ENCODE data around the gene SLC14A1.

The SLC14A1 gene

DNA sequence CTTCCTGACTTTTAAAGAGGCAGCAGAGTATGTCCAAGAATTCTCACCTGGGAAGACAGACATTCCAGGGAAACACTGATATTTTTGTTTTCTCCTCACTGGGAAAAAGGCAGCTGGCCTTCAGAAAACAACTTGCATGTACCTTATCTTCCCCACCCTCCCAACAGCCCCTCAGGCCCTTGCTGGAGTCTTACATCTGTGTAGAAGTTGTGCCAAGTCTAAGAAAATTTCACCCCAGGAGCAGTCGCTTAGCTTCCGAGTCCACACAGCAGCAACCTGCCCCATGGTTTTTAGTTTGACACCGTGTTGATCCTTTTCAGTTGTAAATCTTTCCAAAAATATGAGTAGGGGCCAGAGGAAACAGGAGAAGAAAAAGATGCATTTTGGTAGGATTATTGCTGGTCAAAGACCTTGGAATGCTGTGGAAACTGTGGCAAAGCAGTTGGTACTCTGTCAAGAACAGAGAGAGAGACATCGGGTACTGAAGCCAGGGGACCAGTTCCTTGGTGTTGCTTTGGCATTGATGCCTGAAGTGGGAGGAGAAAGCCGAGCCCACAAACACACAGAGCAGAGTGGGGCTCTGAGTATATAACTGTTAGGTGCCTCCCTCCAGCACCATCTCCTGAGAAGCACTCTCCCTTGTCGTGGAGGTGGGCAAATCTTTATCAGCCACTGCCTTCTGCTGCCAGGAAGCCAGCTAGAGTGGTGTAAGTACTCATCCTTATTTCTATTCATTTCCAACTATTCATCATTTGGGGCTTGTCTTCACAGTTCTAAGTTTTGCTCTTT, at the start of gene SLC14A1:
Gene SLC14A1, plus strand, starts transcription at position 615 of the 789 bp plus-strand sequence. CDS start 6,140 bp downstream, outside the sequence.
- DNase-seq (ENCODE audit: low read depth in 2 of 3, low spot score in 1 of 3): no peak

DNA sequence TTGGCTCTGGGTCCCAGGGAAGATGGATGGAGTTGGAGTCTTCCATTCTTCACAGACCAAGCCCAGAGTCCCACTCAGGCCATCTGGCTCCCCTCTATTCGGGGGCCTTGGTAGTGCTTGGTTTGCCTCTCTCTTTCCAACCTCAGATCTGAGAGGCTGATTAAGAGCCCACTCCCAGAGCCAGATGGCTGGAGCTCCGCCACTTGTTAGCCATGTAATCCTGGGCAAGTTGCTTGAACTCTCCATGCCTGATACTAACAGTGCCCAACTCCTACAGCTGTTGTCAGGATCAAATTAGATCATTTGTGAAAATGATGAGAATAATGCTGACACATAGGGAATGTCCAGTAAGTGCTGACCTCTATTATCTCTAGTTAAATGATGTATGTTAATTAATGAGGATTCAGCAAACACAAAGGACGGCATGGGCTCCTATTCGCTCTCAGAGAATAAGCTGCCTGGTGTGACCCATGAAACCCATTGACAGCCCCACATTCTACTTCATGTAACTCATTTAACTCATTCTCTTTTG, 46.6 kb upstream of the SLC14A1 start:
- no peak for DNase-seq (ENCODE audit: low read depth in 2 of 3, low spot score in 1 of 3)

DNA sequence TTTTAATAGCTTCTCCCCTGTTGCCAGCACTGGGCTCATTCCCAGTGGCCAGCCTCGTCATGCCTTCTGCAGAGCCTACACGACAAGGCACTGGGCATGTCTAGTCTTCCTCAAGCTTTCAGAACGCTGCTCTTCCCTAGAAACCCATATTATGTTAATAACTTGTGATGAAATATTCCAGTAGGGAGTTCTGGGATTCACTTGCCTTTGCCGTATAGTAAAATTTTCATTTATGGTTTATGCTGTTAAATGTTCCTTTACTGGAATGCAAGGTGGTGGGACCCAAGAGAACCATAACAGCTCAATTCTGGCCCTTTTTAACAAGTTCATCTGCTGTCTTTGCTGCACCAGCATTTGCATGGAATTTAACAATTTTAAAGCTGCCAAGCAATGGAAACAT, 45.5 kb upstream of the SLC14A1 start:
- DNase-seq (ENCODE audit: low read depth in 2 of 3, low spot score in 1 of 3): no peak

DNA sequence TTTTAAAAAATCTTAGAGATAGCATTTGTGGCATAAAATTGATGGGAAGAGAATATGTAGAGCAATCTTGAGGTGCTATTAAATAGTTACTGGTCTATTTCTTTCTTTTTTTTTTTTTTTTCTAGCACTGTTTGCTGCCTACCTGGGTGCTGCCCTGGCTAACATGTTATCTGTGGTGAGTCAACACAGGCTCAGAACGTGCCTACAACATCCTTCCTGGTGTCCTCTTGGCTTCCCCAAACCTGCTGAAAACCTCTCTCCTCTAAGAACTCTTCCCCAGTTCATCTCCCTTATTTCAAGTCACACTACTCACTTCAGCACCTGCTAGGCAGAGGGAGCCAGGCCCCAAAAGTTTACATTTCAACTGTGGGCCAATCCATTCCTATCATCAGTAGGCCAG, 45.1 kb upstream of the SLC14A1 start:
- DNase-seq (ENCODE audit: low read depth in 2 of 3, low spot score in 1 of 3): no peak

DNA sequence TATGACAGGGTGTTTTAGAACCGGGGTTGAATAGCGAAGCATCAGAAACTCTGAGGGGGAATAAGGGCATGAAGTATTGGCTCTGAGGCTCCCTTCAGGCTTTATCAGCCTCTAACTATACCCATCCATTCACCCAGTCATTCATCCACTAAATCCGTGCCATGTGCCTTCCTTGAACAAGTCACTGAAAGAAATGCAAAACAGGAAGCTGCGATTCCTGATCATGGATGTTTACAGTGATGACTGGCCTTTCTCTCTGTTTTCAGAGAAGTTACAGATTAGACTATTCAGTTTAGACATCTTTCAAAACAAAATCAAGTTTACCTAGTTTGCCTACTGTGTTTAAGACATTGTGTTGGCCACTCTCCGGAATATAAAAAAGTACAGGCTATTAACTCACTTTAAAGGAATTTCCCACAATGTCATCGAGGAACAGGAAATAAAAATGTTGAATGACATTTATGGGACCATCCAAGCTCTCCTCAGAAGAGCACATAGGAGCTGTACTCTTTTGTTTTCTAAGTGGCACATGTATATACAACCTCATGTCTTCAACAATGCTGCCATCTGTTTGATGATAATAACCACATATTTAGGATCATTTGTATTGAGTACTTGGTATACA, 43.8 kb upstream of the SLC14A1 start:
- no peak for DNase-seq (ENCODE audit: low read depth in 2 of 3, low spot score in 1 of 3)

DNA sequence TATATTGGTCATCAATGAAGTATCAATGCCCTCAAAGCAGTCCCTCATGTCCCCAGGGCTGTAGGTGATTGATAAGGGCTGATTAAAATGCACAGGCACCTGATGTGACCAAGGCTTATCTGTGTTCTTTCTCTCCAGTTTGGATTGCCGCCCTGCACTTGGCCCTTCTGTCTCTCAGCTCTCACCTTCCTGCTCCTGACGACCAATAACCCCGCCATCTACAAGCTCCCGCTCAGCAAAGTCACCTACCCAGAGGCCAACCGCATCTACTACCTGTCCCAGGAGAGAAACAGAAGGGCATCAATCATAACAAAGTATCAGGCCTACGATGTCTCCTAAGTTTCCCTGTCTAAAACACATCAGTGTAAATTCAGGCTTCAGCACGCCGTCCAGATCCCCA, 41.8 kb upstream of the SLC14A1 start:
- no peak for DNase-seq (ENCODE audit: low read depth in 2 of 3, low spot score in 1 of 3)

DNA sequence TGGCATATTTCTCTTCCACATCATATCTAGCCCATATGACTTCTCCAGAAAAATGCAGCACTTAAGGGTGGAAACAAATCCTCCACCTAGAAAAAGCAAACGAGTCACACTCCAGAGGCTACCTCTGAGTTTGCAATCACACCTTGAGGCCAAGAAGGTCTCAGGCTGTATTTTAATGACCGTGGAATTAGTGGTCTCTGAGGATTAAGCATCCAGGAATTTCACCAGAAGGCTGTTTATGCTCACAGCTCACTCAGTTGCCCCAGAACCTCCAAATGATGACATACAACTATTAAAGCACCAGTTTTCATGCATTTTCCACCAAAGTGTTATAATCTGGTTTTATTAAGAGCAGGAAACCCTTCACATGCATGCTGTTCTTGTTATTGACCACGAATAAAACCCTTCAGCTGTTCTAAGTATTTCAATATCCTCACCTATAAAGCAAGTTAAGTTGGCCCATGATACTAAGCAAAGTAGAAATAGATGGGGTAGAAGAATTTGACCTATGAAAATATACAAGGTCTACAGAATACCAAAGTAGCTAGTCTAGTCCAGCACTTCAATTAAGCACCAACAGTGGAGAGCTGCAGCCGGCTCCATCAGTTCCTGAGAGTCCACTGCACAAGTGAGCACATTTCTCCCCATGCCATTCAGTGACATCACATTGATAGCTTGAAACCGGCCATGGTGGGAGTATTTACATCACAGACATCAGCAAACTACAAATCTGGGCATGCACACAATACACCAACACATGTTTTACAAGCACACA, 39.5 kb upstream of the SLC14A1 start:
- DNase-seq (ENCODE audit: low read depth in 2 of 3, low spot score in 1 of 3): no peak

DNA sequence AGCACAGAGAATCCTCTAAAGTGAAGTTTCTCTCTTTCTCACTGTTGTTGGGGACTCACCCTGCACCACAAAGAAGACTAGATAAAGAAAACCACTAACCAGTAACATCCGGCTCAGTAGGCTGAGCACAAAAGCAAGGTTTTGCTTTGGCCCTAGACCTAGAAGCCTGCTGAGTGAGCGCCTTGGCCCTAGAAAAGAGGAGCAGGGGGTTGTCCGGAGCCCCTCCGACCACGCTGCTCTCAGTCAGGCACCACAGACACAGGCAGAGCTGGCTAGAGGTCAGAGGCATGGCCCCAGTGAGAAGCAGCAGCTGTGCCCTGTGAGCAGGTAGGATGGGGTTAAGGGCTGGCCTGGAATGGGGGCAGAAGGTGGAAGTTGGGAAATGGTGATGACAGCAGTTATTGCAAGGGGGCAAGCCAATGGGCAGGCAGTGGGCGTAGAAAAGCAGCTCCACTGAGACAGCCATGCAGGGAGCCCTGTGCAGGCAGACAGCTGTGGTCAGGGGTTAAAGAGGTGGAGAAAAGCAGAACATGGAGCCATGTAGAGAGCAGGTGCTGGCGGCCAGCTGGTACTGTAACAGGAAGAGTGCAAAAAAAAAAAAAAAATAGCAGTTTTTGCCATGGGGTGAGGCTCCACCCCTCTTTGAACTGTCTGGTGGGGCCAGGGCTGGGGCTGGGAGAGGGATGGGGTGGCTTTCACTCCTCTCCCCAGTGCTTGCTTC, 36.9 kb upstream of the SLC14A1 start:
- peak in 1 of 3 donors; percentile 31 for DNase-seq (ENCODE audit: low read depth in 2 of 3, low spot score in 1 of 3)

DNA sequence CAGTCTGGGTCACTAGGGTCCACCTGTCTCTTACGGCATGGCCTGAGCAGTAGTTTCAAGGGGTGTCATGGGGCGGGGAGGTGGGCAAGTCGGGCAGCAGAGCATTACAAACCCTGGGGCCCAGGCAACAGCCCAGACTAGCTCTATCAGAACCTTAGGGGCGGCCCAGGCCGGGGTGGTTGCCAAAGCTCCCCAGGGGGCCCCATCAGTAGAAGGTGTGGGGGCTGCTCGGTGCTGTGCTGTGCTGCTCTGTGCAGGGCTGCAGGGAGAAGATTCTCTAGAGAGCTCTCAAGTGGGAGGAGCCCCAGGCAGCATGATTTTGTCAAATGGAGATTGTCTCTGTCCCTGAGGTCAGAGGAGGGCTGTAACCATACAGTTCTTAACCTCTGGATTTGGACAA, 36.4 kb upstream of the SLC14A1 start:
- no peak for DNase-seq (ENCODE audit: low read depth in 2 of 3, low spot score in 1 of 3)

DNA sequence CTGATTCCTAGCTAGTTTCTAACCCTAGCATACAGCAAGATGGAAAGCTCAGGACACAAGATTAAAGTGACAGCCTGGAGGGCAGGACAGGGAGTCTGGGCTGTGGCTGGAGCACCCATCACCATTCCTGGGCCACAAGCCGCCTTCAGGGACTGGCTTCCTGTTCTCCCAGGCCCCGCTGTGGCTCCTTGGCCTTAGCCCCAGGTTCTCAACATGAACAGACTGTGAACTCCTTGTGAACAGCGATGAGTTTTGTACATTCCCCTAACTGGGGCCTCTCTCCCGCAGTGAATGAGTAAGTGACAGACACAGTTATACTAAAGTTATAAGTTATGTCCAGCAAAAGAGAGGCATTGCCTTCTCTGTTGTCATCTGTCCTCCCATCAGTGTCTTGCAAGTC, 35.9 kb upstream of the SLC14A1 start:
- DNase-seq (ENCODE audit: low read depth in 2 of 3, low spot score in 1 of 3): no peak

DNA sequence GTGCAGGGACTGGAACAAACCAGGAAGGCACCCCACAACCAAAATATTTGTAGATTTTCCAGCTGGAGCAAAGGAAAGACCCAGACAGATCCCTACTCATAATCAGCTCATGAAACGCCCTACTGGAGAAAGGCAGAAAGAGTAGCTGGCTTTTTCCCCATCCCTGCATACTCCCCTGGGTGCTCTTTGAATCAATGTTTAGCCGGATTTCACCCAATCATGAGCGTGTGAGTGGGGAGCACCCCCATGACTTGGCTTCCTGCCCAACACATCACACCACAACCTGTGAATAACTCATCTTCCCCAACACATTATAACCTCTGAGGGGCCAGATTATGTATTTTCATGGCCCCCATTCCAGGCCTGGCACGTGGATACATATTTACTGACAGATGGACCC, 35.1 kb upstream of the SLC14A1 start:
- peak in 1 of 3 donors; percentile 56 for DNase-seq (ENCODE audit: low read depth in 2 of 3, low spot score in 1 of 3)

DNA sequence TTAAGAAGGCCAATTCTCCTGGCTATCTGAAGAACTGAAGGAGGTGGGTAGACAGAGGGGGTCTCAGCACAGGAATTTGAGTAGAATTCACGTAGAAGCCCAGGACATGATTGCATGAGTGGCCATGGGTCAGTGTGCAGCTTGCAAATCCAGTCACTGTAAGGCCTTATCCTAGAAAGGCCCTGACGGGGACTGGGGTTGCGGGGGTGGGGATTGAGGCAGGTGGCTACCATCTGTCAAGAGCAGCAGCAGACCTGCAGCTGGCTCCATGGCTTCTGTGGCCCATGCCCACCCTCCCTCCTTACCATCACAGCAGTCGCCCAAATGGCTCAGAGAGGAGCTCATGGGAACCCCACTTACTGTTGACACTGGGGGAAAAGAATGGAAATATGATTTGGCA, 34.6 kb upstream of the SLC14A1 start:
- DNase-seq (ENCODE audit: low read depth in 2 of 3, low spot score in 1 of 3): no peak

DNA sequence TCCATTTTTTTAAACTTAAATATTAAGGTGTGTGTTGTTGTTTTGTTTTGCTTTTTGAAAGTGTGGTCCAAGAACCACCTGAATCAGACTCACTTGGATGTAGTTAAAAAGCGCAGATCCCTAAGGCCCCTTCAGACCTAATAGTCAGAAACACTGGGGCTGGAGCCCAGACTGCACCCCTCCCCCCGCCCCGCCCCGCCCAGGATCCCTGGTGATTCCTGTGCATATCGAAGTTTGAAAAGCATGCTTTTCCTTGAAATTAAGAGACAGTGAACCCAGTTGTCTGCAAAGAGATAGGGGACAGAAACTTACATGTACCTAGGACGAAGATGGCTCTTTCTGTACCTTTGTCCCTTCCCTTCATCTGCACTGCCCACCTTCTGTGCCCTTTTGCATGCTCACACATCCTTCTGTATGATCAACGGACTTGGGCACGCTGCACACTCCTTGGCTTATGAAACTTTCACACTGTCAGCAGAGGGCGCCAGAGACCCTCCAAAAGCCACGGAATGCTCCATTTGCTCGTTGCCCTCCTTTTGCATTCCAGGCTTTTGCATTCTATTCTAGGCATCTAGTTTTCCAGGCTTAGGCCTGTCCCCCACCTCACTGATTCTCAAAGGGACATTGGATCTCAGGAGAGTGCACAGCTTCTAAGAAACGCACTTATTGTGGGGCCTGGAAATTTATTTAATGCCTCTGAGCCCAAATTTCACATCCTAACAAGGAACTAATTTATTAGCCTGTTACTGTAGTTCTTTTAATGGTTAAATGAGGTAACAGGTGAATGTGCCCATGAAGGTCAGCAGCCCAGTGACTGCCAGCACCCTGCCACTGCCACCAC, 32.8 kb upstream of the SLC14A1 start:
- peak; percentile 42 to 74 (median 67) for DNase-seq (ENCODE audit: low read depth in 2 of 3, low spot score in 1 of 3)

DNA sequence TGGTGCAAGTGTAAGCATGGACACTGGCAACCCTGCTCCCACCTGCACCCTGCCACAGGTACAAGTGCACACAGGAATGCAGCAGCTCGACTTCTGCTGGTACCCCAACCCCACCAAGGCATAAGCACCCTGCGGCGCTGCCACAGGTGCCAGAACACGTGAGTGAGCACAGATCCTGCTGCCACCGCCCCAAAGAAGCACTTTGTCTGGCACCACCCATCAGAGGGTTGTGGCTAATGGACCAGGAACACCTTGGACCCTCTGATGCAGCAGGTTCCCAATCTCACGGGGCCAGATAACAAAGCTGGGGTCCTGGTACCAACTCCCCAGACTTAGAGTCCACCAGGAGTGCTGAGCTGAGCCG, 32.2 kb upstream of the SLC14A1 start:
- no peak for DNase-seq (ENCODE audit: low read depth in 2 of 3, low spot score in 1 of 3)

DNA sequence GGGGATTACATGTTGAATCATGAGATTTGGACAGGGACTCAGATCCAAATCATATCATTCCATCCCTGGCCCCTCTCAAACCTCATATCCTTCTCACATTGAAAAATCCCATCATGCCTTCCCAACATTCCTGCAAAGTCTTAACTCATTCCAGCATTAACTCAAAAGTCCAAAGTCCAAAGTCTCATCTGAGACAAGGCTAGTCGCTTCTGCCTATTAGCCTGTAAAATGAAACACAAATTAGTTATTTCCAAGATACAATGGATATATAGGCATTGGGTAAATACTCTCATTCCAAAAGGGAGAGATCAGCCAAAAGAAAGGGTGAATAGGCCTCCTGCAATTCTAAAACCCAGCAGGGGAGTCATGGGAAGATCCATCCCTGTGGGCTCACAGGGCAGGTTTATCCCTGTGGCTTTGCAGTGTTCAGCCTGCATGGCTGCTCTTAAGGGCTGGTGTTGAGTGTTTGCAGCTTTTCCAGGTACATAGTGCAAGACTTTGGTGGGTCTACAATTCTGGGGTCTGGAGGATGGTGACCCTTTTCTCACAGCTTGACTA, 21.2 kb upstream of the SLC14A1 start:
- no peak for DNase-seq (ENCODE audit: low read depth in 2 of 3, low spot score in 1 of 3)

DNA sequence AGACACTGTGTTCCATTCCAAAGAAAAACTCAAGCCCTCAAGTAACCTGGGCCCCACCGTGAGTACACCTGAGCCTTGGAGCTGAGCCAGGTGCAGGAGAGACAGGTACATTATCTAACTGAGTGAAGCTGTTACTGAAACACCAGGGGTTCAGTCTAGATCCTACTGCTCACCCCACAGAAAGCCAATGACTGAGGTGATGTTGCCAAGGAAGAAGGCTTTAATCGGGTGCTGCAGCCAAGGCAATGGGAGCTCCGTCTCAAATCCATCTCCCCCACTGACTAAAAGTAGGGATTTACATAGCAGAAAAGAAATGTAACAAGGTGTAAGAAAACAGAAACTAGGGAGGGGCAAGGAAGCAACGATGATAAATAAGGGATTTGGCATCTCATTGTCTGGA, 15.2 kb upstream of the SLC14A1 start:
- no peak for DNase-seq (ENCODE audit: low read depth in 2 of 3, low spot score in 1 of 3)

DNA sequence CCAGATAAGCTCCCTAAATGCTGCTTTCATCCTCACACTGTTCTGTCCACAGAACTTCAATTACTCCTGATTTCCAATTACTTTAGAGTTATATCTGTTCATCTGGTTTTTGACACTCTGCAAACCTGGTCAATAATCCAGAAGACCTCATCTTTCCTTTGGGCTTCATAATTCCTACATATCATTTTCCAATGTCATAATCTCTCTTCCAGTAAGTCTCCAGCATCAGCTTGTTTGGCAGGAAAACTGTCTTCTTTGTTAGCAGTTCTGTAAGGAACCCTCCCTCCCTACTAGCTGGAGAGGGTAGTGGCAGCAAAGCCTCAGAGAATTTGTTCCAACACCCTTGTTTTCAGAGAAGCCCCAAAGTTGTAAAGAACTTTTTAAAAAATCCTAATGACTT, 11.9 kb upstream of the SLC14A1 start:
- DNase-seq (ENCODE audit: low read depth in 2 of 3, low spot score in 1 of 3): no peak

DNA sequence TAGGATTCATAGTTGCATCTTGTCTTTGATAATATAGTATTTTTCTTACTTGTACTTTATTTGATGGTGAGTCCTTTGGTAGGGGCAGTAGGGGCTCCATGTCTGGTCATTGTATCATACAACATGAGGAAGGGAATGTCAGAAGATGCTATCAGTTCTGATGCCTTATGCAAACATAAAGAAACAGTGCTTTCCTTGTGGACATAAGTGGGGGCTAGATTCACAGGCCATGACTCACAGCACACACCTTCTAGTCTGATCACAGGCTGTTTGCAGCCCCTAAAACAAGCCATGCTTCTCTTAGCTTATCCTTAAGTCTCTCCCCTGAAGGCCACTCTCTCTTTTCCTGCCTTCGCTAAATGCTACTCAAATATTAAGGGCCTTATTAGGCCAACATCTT, 10.7 kb upstream of the SLC14A1 start:
- DNase-seq (ENCODE audit: low read depth in 2 of 3, low spot score in 1 of 3): no peak

DNA sequence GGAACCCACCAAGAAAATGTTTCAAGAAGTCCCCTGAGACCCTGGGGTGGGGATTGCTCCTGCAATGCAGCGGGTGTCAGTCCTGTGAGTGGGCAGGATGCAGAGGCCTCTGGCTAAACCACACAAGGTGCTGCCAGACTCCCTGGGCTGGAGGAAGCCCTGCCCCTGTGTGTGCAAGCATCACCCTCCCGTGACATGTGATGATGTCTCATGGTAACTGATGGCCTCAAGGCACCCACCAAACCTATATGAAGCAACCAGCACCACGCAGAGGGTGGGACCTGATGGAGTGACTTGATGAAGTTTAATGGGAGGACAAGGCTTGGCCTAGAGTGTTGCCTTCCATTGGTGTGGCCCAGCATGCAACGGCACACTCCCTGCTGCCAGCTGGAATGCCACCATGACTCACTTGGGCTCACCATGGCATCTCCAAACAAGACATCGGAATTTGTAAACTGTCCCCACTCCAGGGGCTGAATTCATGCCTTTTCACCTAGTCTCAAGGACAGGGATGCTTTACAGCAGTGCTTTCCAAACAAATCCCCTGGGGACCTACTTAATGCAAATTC, 8.7 kb upstream of the SLC14A1 start:
- no peak for DNase-seq (ENCODE audit: low read depth in 2 of 3, low spot score in 1 of 3)

DNA sequence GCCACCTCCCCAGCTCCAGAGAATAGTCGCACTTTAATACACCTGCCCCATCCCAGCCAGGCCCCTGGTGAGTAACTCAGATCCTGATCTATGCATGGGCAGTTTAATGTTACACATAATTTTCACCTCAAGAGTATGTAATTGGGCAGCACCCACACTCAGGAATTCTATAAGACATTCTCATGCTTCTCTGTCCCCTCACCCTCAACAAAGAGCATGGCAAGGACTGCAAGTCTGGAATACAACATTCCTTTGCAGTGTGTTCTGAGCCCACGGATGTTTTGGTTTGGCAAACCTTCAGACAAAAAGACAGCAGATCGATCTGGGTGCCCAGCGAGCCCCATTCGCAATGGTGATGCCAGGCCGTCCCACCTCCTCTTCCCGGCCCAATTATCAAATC, 4.9 kb upstream of the SLC14A1 start:
- no peak for DNase-seq (ENCODE audit: low read depth in 2 of 3, low spot score in 1 of 3)

All from stimulated activated CD4-positive, alpha-beta T cell treated with anti-CD3 and anti-CD28 coated beads, Interleukin-12 subunit alpha, Interleukin-12 subunit beta, amount 100 ng/mL, for 48 hours (primary cell).